GM19351 (cell line): ENCODE results near the gene PRDM15.
"Not testable (repeated sequence)": the region's sequence is repeated elsewhere in the genome, so short reads cannot be mapped to it uniquely, and the experiment has no call there.

Experiments used
- ATAC-seq: cut with Tn5 transposase; IDR thresholded peaks from one replicate; pipeline ENCODE4 v1.9.1; 2021; ENCODE audit warnings: mild to moderate bottlenecking, moderate library complexity; ENCODE audit not compliant: unreplicated experiment

PRDM15 gene

DNA sequence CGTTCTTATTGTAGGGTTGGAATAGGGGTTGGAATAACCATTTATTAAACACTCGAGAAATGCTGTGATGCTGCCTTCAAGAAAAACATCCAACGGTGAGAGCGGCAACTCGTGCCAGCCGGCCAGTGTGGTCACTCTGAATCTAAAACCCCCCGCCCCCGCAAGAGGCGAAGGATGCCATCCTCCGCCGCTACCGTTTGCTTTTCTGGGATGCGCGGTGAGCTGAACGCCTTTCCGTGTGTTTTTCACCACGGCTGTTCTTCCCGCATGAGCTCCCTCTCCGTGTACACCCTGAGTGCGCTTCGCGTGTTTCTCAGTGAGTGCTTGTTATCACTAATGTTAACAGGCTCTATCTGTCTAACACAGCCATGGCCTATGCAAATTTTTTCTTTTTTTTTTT lies 70.3 kb downstream of the PRDM15 start:
- no peak for ATAC-seq

DNA sequence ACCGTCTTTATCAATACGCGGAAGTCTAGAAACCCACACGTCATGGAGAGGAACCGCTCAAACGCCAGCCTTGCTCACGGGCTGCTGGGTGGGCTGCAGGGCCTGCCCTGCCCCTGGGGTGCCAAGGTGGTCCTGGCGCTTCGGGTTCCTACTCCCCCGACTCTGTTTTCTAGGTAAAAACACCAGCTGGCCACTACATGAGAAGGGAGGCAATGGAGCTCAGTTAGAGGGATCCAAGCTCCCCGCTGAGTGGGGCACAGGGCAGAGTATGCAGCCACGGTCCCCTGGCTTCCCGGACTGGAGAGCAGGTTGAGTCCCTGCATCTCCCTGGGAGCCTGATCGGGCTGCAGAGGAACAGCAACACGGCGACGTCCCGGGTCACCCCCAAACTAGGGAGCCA lies 71.0 kb downstream of the PRDM15 start:
- ATAC-seq, result no peak

DNA sequence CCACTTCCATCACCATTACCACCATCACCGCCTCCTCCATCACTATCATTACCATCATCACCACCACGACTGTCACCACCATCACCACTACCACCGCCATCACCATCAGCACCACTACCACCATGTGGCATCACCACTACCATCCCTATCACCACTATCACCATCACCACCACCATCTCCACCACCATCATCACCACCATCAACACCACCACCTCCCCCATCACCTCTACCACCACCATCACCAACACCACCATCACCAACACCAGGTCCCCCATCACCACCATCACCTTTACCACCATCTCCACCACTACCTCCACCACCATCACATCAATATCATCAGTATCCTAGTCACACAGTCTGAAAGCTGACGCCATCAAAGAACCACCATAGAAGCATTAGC lies 72.4 kb downstream of the PRDM15 start:
- no peak for ATAC-seq

DNA sequence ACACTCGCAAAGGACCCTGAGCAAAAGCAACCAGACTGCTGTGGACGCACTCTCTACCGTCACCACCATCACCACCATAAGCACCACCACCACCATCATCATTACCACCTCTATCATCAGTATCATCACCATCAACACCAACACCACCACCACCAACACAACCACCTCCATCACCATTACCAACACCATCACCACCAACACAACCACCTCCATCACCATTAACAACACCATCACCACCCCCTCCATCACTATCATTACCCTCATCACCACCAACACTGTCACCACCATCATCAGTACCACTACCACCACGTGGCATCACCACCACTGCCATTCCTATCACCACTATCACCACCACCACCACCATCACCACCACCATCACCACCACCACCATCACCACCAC lies 73.5 kb downstream of the PRDM15 start:
- no peak for ATAC-seq

DNA sequence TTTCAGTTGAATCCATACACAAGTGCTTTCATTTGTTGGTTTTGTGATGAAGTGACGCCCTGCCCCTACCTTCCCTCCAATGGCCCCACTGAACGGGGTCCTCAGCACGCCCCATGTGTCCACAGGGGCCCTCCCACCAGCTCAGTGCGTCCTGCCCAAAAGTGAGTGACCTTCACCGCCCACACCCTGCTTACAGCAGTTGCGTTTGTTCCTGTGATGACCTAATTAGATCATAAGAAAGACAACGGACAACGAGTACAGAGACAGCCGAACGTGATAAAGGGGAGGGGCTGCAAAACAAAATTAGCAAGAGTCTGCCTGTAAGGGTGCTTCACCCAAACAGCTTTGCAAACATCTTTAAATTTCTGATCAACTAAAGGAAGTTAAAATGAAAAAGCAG lies 74.1 kb downstream of the PRDM15 start:
- no peak for ATAC-seq

DNA sequence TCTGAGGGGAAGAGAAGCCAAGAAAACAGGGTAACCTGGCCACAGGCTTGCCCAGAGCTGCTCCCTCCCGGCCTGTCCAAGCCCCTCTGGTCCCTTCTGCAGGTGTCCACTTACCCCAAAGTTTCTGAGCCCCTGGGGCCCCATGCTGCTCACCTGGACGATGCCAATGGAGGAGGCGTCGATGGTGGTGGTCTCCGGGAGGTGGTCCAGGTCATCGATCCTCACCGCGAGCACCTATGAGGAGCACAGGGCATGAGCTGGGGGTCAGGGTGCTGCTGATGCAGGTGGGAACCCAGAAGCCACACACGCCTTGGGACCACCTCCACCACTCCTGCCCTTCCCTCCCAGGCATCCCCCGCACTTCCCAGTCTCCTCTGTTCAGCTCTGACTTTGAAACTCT lies 74.8 kb downstream of the PRDM15 start:
- ATAC-seq, result no peak

DNA sequence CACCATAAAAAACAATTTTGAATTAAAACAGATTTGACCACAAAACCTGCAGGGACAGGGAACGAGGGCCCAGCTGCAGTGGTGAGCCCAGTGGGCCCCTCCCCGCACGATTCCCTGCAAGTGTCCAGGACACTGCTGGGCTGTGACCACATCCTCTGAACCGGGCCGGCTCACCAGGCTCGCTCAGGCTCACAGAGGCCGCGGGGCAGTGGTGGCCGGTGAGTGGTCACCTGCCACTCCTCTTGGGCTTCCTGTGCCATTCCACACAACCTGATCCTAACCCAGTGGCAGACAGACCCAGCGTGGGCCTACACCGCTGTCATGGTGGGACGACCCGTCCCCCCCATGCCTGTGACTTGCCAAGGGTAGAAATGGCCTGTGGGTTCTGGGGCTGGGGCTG lies 75.8 kb downstream of the PRDM15 start:
- ATAC-seq, result no peak

DNA sequence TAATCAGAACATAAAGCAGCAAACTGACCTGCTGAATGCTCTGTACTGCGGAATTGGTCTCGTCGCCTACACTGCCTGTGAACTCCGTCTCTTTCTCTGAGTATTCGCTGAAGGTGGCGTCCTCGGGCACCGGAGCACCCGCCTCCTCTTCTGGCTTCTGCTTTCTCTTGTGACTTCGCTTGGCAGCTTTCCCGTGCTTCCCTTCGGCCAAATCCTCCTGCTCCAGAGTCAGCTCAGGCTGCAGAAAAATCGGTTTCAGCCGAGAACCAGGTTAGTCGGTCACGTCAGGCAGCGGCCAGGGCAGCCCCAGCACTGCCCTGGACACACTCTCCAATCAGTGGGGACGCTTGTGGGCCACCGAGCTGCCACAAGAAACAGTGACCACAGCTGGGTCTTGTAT lies 76.5 kb downstream of the PRDM15 start:
- no peak for ATAC-seq

DNA sequence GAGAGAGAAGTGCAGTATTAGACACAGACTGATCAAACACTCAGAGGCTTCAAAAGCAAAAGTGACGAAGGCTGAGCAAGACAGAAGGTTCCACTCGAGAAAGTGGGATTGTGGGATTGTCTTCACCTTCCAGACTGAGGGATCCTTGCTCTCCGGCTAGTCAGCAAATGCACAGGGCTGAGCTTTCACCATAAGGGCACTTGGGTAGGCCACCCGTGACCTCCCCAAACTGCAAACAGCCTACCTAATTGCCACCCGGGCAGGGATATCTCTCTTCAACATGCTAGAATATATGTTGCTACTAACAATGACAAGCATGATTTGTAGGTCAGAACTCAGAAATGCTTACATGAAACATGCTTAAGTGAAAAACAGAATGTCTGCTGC lies 77.0 kb downstream of the PRDM15 start:
- no peak for ATAC-seq

DNA sequence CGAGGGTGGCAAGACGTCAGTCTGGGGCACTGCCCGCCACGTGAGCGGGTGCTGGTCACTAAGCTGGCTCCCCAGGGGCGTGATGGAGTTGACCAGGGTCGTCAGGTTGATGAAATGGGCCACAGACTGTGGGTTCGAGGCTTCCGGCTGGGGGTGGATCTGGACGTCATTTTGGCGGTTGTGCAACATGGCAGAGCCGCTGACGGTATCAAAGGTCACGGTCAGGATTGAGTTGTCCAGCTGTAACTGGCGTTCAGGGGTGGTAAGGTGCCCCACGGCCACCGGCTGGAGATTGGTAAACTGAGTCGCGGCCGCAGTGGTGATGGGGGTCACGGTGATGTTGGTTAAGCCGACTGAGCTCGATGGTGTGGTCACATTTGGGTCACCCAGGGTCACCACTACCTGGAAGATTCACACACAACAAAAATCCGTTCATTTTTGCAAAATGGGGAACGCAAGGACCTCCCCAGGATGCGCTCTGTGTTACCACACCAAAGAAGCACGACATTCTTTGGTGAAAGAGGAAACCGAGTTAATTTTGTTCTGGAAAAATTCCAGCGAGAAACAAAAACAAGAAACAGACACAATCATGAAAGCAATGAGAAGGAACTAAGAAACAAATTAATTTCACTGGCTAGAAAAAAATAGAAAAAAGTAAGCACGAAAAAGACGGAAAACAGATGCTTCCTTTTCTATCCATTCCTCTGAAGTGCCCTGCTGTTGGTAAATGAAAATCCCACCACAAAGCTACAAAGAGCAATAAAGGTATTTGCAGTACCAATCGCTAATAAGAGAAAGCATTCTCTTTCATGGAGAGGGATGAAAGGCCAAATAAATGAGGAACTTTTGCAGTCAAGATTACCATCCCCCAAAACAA lies 77.6 kb downstream of the PRDM15 start:
- no peak for ATAC-seq

DNA sequence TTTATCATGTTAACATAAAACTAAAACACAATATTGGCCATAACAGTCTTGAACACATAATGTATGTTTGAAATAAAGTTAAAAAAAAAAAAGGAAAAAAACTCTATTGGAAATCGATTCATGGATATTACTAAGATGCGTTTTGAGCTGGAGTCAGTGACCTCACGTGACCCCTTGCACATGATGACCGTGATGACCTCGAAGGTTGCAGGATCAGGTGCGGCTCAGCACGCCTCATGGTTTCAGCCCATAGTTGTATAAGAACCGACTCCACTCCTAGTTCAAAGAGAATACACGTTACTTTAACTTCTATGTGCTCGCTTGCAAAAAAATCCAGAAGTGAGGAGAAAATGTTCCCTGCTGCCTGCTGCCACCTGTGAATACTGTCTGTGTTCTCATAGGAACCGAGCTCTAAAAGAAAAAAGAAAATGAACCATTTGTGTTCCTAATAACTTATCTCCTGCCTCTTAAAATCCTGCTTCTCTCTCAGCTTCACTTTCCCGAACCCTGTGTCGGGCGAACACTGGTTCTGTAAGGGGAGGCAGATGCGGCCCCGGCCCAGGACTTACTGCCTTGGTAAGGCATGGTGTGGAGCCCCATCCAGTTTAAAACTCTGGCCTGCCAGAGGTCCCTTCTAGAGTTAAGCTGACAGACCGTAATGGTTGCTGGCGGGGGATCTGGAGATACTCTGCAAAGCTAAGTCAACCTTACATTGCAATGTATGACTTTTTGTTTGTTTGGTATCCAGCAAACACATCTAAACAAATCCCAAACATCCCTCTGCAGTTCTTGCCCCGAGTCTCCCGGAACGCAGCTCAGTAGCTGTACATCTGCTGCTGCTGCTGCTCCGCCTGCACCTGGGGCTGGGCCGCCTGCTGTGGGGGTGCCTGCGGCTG lies 78.5 kb downstream of the PRDM15 start:
- ATAC-seq, result no peak

DNA sequence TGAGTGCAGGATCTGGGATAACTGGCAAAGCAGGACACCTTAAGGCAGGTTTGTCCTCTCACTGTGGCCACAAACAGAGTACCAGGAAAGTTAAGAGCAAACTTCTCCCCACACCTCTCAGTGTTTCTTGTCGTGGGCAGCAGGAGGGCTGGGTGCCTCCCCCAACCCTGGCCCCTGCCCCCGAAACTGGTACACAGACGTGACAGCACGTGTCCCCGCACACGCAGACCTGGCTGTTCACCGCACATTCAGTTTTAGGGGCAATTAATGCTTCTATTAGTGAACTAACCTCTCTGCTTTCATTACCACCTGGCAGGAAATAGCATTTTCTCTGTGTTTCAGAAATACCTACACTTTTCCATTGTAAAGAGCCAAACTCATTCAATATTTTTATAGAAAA lies 79.4 kb downstream of the PRDM15 start:
- no peak for ATAC-seq

DNA sequence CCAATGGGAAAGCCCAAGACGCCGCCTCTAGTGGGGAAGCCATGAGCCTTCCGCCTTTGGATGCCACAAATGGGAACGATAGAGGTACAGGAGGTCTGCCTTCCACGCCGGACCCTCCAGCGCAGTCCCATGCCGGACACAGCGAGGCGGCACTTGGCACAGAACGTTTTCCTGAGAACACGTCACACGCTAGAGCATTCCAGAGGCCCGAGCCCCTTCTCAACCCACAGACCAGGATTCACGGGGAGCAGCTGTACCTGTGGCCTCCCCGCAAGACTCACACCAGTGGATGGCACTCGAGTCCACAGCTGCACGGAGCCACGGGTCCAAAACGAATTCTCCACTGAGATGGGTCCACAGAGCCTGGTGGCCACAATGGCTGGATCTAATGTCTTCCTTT lies 80.8 kb downstream of the PRDM15 start:
- ATAC-seq, result no peak

DNA sequence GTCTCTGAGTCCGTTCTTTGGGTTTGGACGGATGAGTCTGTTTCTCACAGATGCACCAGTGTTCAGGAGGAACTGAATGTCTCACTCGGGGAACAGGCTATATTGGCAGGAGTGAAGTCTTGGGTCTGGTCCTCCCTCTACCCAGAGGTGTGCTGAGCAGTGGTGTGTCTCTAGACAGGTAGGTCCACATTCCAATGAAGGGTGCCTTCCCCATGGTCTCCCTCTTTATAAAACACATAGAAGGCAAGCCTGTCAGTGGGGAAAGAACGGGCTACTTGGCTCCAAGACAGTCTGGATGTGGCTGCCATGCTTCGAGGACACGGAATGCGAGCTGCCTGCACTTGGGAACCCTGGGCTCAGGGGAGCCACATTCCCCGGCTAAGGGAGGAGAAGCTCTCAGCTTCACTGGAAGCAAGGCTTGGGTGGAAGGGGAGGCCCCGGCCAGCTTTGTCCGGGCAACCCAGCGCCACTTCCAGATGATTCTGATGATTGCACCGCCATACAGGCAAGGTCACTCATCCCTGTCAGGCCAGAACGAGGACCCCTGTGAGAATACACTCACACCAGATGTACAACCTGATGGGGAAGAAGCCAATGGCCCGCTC lies 82.6 kb downstream of the PRDM15 start:
- ATAC-seq, result no peak

DNA sequence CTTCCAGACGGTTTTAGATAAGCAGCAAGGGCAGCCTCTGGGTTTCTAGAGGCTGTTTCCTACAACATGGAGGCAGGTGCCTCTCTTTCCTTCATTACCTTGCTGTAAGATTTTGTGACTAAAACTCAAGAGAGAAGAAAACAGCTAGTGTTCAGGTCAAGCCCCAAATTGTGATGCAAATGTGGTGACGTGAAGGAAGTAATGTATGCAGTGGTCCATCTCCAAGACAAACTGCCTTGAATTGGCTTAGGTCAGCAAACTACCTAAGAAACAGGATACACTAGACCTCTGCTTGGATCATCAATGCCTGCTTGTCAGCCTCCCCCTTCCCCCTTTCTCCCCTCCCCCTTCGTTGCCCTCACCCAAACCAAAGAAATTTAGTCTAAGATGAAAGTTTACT lies 83.4 kb downstream of the PRDM15 start:
- no peak for ATAC-seq

DNA sequence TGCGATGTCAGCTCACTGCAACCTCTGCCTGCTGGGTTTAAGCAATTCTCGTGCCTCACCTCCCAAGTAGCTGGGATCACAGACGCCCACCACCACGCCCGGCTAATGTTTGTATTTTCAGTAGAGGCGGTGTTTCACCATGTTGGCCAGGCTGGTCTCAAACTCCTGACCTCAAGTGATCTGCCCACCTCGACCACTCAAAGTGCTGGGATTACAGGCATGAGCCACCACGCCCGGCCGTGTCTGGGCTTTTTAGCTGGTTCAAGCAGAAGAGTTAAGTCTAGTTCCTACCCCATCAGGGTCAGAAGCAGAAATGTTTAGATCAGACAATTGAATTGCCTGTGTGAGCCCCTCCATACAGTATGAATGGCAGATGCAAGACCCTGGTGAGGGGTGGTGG lies 84.5 kb downstream of the PRDM15 start:
- no peak for ATAC-seq

DNA sequence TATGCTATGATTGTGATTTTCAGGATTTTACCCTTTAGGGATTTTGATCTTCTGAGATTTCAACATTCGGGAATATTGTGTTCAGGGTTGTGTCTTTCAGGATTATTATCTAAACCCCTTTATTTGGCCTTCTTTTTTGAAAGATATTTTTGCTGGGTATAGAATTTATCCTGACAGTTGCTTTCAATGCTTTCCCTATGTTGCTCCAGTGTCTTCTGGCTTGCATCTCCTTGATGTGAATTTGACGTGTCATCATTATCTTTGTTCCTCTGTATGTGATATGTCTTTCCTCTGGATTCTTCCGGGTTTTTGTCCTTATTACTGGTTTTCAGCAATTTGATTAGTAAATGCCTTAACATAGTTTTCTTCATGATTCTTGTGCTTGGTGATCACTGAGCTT lies 86.4 kb downstream of the PRDM15 start:
- ATAC-seq, result no peak

DNA sequence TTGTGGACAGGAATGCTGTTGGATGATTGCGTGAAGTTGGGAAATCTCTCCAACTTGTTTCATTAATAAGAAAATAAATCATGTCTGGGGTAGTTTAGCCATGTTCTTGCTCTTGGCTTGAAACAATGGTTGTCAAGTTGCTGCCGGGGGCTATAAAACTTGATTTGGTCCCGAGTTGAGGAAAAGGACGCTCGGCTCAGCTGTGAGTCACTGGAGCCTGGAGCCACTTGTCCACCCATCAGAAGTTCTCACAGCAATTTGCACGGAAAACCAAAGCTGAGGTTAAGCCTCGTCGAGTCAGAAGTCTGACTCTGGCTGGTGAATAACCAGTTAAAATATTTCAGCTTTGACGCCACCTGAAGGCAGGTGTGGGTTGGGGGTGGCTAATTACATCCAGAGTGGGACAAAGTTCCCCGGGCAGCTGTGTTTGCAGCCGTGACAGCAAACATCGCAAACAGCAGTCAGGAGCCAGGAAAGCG lies 92.6 kb downstream of the PRDM15 start:
- ATAC-seq, result no peak

DNA sequence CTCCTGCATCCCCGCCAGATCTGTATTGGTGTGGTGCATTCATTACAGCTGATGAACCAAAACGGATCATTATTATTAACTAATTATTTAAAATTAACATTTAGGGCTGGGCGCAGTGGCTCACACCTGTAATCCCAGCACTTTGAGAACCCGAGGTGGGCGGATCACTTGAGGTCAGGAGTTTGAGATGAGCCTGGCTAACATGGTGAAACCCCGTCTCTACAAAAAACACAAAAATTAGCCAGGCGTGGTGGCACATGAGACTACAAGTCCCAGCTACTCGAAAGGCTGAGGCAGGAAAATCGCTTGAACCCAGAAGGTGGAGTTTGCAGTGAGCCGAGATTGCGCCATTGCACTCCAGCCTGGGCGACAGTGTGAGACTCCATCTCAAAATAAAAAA lies 93.9 kb downstream of the PRDM15 start:
- ATAC-seq, result not testable (repeated sequence)

DNA sequence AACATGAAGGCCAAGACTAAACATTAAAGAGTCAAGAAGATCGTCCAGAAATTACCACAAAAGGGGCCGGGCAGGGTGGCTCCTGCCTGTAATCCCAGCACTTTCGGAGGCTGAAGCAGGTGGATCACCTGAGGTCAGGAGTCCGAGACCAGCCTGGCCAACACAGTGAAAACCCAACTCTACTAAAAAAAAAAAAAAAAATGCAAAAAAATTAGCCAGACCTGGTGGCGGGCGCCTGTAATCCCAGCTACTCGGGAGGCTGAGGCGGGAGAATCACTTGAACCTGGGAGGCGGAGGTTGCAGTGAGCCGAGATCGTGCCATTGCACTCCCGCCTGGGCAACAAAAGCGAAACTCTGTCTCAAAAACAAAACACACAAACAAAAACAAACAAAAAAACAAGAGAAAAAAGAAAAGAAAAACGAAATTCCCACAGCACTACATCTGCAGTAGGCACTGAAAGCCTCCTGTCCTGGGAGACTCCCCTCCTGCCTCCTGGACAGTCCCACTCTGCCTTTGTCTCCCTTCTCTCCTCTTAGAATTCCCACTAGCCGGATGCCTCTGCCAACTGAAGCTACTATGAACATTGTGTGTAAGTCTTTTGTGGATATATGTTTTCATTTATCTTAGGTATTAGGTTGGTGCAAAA lies 94.6 kb downstream of the PRDM15 start:
- no peak for ATAC-seq
